Activated T-helper 1 cell treated with anti-CD3 and anti-CD28 coated beads, Interleukin-12 subunit alpha, Interleukin-12 subunit beta, Interleukin-2, Interleukin-4 antibody, amounts not matched to agents 30 ng/mL and 10 ng/mL and 1 ng/mL, durations not matched to agents 14 hours and 24 hours and 36 hours (primary cell): Measurements from ENCODE around the gene RBBP8NL. TPM values are rescaled to one million over a fixed set of nuclear protein-coding genes. Genes with fewer than 3 reads are reported as not detected.

Experiments
- DNase-seq: peaks from one replicate; pipeline ENCODE4 v3.0.0; 2021; ENCODE audit warnings: low spot score
- H3K27ac Mint-ChIP-seq: one replicate; pipeline ENCODE4 v1.8.0; 2021; ENCODE audit warnings: mild to moderate bottlenecking, mixed read lengths
- H3K27me3 Mint-ChIP-seq: one replicate; pipeline ENCODE4 v1.8.0; 2022; ENCODE audit warnings: mild to moderate bottlenecking, moderate library complexity, mixed read lengths; ENCODE audit not compliant: insufficient read depth
- H3K36me3 Mint-ChIP-seq: one replicate; pipeline ENCODE4 v1.8.0; 2021; ENCODE audit warnings: low read depth, mixed read lengths
- H3K4me1 Mint-ChIP-seq: one replicate; pipeline ENCODE4 v1.8.0; 2021; ENCODE audit warnings: low read depth, mixed read lengths
- H3K4me3 Mint-ChIP-seq: one replicate; pipeline ENCODE4 v1.8.0; 2021; ENCODE audit warnings: mild to moderate bottlenecking, moderate library complexity, mixed read lengths
- H3K9me3 Mint-ChIP-seq: one replicate; pipeline ENCODE4 v1.8.0; 2021; ENCODE audit warnings: mixed read lengths
- intact Hi-C: fragments of 100-400 bp; cut with micrococcal nuclease; formaldehyde crosslinking; loops from one replicate; pipeline ENCODE4 v1.15.1; 2024
- total RNA-seq: library from RNA; stranded (reverse); gene quantifications from 2 replicates; pipeline ENCODE4 v1.2.3, GENCODE V29; 2022

The RBBP8NL gene
- total RNA-seq, 1 donor from 2014 or later, result not detected

- intact Hi-C loops, result no loop called here
- DNase-seq, result no peak
- Mint-ChIP-seq H3K36me3 (no peaks in the 10 kb centered on the region), H3K27me3 (peaks cover under 1% of the 10 kb centered on the region), H3K4me1 (no peaks in the 10 kb centered on the region), H3K27ac (no peak overlapping the region), H3K9me3 (no peaks in the 10 kb centered on the region), H3K4me3 (no peak overlapping the region)
These were observed 18.4 kb upstream of the RBBP8NL start for GRCh38 chr20:62445553-62446340.

DNA sequence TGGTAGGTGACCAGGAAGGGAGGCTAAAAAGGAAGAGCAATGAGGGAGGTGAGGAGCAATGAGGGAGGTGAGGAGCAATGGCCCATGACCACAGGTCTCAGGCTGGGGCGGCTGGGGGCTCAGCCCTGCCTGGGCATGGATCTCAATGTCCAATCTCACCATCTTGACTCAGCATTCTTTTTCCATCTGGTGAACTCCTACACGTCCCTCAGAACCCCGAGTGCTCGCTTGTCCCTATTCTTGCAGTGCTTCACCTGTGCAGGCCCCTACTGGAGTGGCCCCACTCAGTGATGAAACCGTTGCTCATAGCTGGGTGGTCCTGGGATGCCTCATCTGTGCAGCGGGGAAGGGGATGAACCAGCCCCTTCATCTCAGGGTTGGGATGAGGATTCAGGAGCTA lies 16.9 kb upstream of the RBBP8NL start:
- intact Hi-C loops, result no loop called here
- H3K27ac Mint-ChIP-seq, result no peak overlapping the region
- no peaks in the 10 kb centered on the region for H3K9me3 Mint-ChIP-seq
- H3K4me1 Mint-ChIP-seq, result no peaks in the 10 kb centered on the region
- peaks cover 2% of the 10 kb centered on the region for H3K27me3 Mint-ChIP-seq
- H3K4me3 Mint-ChIP-seq, result no peak overlapping the region
- no peaks in the 10 kb centered on the region for H3K36me3 Mint-ChIP-seq
- DNase-seq, result no peak

DNA sequence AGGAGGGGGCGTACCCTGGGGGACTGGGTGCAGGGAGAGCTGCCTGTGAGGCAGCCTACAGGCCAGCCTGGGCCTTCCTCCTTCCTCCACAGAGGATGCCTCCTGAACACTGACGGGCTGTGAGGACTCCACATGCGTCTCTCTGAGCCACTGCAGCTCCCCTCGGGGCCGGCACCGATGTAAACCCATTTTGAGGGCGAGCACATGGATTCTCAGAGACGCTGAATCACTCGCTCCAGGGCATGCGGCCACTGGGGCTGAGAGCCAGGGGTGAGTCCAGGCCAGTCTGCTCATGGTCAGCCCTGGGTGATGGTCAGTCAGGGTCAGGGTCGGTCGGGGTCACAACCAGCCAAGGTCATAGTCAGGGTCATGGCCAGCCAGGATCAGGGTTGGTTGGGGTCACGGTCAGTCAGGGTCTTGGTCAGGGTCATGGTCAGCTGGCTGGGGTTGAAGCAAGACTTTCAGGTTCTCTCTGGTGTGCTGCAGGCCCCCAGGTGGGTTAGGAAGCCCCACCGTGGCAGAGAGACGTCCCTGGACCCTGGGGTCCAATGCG lies 14.7 kb upstream of the RBBP8NL start:
- intact Hi-C loops, result no loop called here
- Mint-ChIP-seq H3K27me3 (peaks cover 2% of the 10 kb centered on the region), H3K27ac (no peak overlapping the region), H3K9me3 (no peaks in the 10 kb centered on the region), H3K4me3 (no peak overlapping the region), H3K36me3 (no peaks in the 10 kb centered on the region), H3K4me1 (no peaks in the 10 kb centered on the region)
- DNase-seq, result no peak

GRCh38 chr20:62439218-62439617 lies 11.9 kb upstream of the RBBP8NL start:
- Mint-ChIP-seq H3K27me3 (peaks cover 8% of the 10 kb centered on the region), H3K4me3 (no peak overlapping the region), H3K36me3 (no peaks in the 10 kb centered on the region), H3K9me3 (no peaks in the 10 kb centered on the region), H3K27ac (no peak overlapping the region), H3K4me1 (no peaks in the 10 kb centered on the region)
- intact Hi-C loops, result no loop called here
- DNase-seq, result no peak

- Mint-ChIP-seq H3K4me1 (no peaks in the 10 kb centered on the region), H3K36me3 (no peaks in the 10 kb centered on the region), H3K27ac (no peak overlapping the region), H3K27me3 (peaks cover 12% of the 10 kb centered on the region), H3K4me3 (no peak overlapping the region), H3K9me3 (no peaks in the 10 kb centered on the region)
- intact Hi-C loops, result no loop called here
- DNase-seq, result no peak
These were observed 10.6 kb upstream of the RBBP8NL start for GRCh38 chr20:62437927-62438326.

DNA sequence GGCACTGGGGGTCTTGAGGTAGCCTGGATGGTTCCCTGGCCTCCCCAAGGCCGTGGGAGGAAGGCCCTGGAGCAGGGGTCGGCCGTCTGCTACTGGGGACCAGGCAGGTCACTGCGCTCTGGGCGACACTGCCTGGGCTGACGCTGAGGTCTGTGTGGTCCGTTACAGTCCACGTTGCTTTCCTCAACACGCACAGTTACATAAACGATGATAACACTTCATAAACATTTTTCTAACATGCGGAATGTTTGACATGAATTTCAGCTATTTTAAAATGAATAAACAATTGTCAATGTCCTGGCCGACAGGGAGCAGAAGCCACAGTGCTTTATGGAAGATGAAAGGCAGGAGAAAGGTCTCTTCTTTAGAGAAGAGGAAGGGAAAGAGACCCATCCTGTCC lies 10.2 kb upstream of the RBBP8NL start:
- Mint-ChIP-seq H3K9me3 (no peaks in the 10 kb centered on the region), H3K27ac (no peak overlapping the region), H3K4me3 (no peak overlapping the region), H3K27me3 (peaks cover 16% of the 10 kb centered on the region), H3K36me3 (no peaks in the 10 kb centered on the region), H3K4me1 (no peaks in the 10 kb centered on the region)
- no peak for DNase-seq
- intact Hi-C loops, result no loop called here

DNA sequence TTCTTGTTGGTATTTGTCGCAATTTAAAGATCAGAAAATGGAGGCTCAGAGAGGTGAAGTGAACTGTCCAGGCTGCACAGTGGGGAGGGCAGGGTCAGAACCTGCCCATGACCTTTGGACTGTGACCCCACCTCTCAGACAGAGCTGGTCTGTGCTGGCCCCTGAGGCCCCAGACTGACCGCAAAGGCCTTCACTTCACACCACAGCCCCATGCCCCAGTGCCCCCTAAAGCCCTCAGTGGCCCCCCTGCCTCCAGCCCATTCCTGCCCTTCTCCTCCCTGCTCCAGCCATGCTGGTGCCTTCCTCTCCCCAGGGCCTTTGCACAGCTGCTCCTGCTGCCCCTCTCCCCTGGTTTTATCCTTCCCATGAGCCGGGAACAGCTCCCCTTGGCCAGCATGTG lies 9.4 kb upstream of the RBBP8NL start:
- Mint-ChIP-seq H3K27me3 (peaks cover 16% of the 10 kb centered on the region), H3K27ac (no peak overlapping the region), H3K4me3 (no peak overlapping the region), H3K36me3 (no peaks in the 10 kb centered on the region), H3K9me3 (no peaks in the 10 kb centered on the region), H3K4me1 (no peaks in the 10 kb centered on the region)
- intact Hi-C loops, result no loop called here
- no peak for DNase-seq

GRCh38 chr20:62433658-62434497 lies 6.5 kb upstream of the RBBP8NL start:
- DNase-seq, result no peak
- H3K36me3 Mint-ChIP-seq, result no peaks in the 10 kb centered on the region
- H3K27me3 Mint-ChIP-seq, result peaks cover 14% of the 10 kb centered on the region
- intact Hi-C loops, result no loop called here
- H3K9me3 Mint-ChIP-seq, result no peaks in the 10 kb centered on the region
- no peaks in the 10 kb centered on the region for H3K4me1 Mint-ChIP-seq
- no peak overlapping the region for H3K27ac Mint-ChIP-seq
- H3K4me3 Mint-ChIP-seq, result no peak overlapping the region

DNA sequence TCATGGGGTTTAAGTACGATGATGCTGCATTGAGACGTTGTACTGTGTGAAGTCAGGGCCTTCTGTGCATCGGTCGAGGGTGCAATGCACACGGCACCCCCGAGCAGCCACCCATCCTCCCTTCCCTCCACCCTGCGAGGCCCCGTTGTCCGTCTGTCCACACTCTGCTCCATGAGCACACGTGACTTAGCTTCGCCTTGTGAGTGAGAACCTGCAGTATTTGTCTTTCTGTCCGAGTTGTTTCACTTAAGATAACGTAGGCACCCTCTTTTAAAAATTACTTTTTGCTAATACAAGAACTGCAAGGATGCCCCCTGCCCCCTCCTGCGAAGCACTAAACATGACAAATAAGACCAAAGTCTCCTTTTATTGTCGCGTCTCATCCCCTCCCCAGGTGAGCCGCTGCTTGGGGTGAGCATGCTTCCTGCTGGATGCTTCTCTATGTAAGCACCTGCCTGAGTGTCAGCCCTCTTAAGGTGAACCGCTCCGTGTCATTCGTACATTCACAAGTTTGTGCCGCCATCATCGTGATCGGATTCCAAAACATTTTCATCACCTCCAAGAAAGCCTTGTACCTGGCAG lies 3.6 kb upstream of the RBBP8NL start:
- Mint-ChIP-seq H3K4me3 (no peak overlapping the region), H3K9me3 (no peaks in the 10 kb centered on the region), H3K4me1 (no peaks in the 10 kb centered on the region)

GRCh38 chr20:62430311-62430853 lies 3.0 kb upstream of the RBBP8NL start:
- Mint-ChIP-seq H3K36me3 (no peaks in the 10 kb centered on the region), H3K4me3 (no peak overlapping the region), H3K27ac (no peak overlapping the region), H3K4me1 (no peaks in the 10 kb centered on the region), H3K27me3 (peaks cover 11% of the 10 kb centered on the region), H3K9me3 (no peaks in the 10 kb centered on the region)
- no peak for DNase-seq
- intact Hi-C loops, result no loop called here

More for the DNA sequence above, 3.6 kb upstream of the RBBP8NL start:
- no peak for DNase-seq
- intact Hi-C loops, result no loop called here
- Mint-ChIP-seq H3K36me3 (no peaks in the 10 kb centered on the region), H3K27ac (no peak overlapping the region), H3K27me3 (peaks cover 14% of the 10 kb centered on the region)

DNA sequence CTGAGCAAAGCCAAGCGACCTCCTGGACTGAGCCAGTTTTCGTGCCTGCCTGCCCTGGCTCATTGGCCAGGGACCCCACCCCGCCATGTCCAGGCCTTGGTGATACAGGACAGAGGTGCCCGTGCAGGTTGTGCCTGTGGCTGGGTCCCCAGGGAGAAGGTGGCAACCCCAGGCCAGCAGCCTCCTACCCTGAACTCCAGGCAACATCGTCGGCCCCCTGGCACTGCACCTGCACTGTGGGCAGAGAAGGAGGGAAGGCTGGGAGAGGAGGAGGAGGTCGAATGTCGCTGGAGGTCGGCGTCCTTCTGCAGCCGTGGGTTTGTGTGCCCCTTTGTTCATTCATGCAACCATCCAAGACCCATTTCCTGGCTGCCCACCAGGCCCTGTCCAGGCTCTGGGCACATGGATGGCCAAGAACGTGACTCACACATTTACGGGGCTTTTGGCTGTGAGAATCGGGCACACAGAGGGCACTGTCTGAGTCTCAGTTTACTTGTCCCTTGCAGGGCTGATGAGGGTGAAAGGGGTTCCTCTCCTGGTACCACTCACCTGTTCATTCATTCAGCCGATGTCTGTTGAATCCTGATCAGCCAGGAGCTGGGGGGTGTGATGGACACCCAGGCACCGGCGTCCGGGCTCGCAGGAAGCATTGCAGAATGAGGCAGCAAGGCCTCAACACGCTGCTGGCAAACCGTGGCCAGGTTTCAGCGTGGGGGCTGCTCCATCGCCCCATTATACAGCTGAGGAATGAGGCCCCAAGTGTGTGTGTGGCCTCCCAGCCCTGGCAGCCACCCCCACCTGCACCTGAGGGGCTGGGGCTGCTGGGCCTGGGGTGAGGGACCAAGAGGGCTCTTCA lies 2.3 kb upstream of the RBBP8NL start:
- Mint-ChIP-seq H3K4me3 (no peak overlapping the region), H3K4me1 (no peaks in the 10 kb centered on the region), H3K27ac (no peak overlapping the region), H3K27me3 (peaks cover 8% of the 10 kb centered on the region), H3K36me3 (no peaks in the 10 kb centered on the region), H3K9me3 (no peaks in the 10 kb centered on the region)
- intact Hi-C loops, result no loop called here
- no peak for DNase-seq
